Tibial nerve (tissue), 4 donors: Measurements from ENCODE around the gene ASAP3. TPM values are rescaled to one million over a fixed set of nuclear protein-coding genes. Genes with fewer than 3 reads are reported as not detected.
"Not testable (repeated sequence)": the region's sequence is repeated elsewhere in the genome, so short reads cannot be mapped to it uniquely, and the experiment has no call there.

Experiments used
- DNase-seq, 2 donors: peaks; one replicate each; pipeline ENCODE4 v3.0.0-alpha.2; 2019; ENCODE audit warnings: low spot score in 2 of 2
- H3K27ac ChIP-seq, 4 donors: fragments of 200-600 bp; sonication (generic) in 3 of 4; one replicate each; pipeline ENCODE4 v1.5.1; 2017 to 2019; ENCODE audit warnings: mild to moderate bottlenecking in 1 of 4
- H3K27me3 ChIP-seq, 2 donors: fragments of 200-600 bp; sonication (generic) in 1 of 2; one replicate each; pipeline versions ENCODE4 v1.5.1 to v1.6.0; 2017 to 2019
- H3K36me3 ChIP-seq, 3 donors: fragments of 200-600 bp; sonication (generic); one replicate each; pipeline ENCODE4 v1.5.1; 2018 to 2019
- H3K4me1 ChIP-seq, 4 donors: fragments of 200-600 bp; sonication (generic) in 3 of 4; one replicate each; pipeline ENCODE4 v1.5.1; 2017 to 2019
- H3K4me3 ChIP-seq, 4 donors: fragments of 200-600 bp; sonication (generic) in 3 of 4; one replicate each; pipeline ENCODE4 v1.5.1; 2017 to 2019; ENCODE audit warnings: mild to moderate bottlenecking in 1 of 4, moderate library complexity in 1 of 4
- H3K9me3 ChIP-seq, 4 donors: fragments of 200-600 bp; sonication (generic) in 3 of 4; one replicate each; pipeline ENCODE4 v1.5.1; 2017 to 2019
- CTCF ChIP-seq, 5 experiments: fragments of 200-600 bp in 3 of 5; fragments of 450-650 bp in 2 of 5; sonication (generic) in 3 of 5; IDR thresholded peaks; one replicate each; pipeline ENCODE4 v1.5.1; 2016 to 2019; ENCODE audit warnings: antibody characterized with exemption in 5 of 5, mild to moderate bottlenecking in 3 of 5, moderate library complexity in 2 of 5
- EP300 ChIP-seq, 2 donors: sonication (generic); formaldehyde crosslinking; IDR thresholded peaks; one replicate each; pipeline ENCODE4 v1.6.1; 2017; ENCODE audit warnings: antibody characterized with exemption in 2 of 2, mild to moderate bottlenecking in 1 of 2
- POLR2A ChIP-seq, 2 donors: fragments of 450-650 bp; IDR thresholded peaks; one replicate each; pipeline ENCODE4 v1.6.1; 2017; ENCODE audit warnings: antibody characterized with exemption in 2 of 2, mild to moderate bottlenecking in 2 of 2, moderate library complexity in 2 of 2
- WGBS, 2 donors: methylation state at CpG; one replicate each; pipeline ENCODE4 v1.1.5; 2018; 5-methylcytosine and 5-hydroxymethylcytosine counted together
- total RNA-seq, 4 donors: library from RNA; depleted of rRNA; stranded (reverse); fragments of >200 nt; gene quantifications; one replicate each; pipeline ENCODE4 v1.1.0, GENCODE V29; 2016

The ASAP3 gene
- total RNA-seq, 4 donors from 2014 or later = 79.8 to 140 (median 117) TPM

DNA sequence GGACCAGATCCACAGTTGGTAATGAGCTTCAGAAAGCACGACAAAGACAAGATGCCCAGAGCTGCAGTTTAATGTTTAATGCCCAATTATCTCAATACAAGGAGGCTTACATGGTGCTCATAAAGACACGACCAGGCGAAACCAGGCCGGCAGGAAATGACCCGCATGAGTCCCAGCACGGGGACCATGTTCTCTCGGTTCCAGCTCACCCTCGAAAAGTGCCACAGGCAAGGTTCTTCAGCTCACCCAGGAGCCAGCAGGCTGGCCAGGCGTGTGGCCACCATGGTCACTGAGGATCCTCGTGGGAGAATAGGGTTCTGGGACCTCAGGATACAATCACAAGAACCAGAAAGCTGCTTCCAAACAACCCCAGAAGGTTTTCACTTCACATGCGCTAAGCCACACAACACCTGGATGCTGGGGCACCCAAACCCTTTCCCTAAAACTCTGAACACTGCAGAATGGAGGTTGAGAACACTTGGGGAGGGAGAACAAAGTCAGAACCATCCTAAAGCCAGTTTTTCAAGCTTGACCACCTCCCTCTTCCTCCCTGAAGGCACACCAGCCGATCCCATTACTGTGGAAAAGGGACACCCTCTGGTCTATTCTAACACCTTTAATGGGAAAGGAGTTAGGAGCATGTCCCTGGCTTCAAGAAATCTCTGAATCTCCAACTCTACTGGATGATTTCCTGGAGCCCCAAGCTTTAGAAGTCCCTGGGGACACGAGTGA, 22.6 kb upstream of the ASAP3 start:
- 85 to 89% methylated on average over 13 of the region's 13 CpGs for WGBS, 2 donors
- no peak for DNase-seq
- Histone ChIP-seq H3K4me1 (no peaks in the 10 kb centered on the region), H3K9me3 (no peaks in the 10 kb centered on the region), H3K27me3 (no peaks in the 10 kb centered on the region), H3K27ac (no peak overlapping the region), H3K4me3 (no peak overlapping the region), H3K36me3 (no peaks in the 10 kb centered on the region)
- TF ChIP-seq CTCF (IDR thresholded peaks at IDR 0.05) (no peak), EP300 (IDR thresholded peaks at IDR 0.05) (no peak), POLR2A (IDR thresholded peaks at IDR 0.05) (no peak)

DNA sequence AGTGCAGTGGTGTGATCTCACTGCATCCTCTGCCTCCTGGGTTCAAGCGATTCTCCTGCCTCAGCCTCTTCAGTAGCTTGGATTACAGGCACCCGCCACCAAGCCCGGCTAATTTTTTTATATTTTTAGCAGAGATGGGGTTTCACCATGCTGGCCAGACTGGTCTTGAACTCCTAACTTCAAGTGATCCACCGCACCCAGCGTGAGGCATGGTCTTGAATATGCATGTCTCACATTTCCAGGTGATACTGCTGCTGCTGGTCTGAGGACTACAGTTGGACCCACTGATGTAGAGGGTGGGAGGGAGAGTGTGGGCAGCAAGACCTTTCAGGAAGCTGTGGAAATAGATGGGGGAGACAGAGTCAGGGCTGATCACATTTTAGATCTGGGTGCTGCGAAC, 21.9 kb upstream of the ASAP3 start:
- TF ChIP-seq POLR2A (IDR thresholded peaks at IDR 0.05) (no peak), CTCF (IDR thresholded peaks at IDR 0.05) (no peak), EP300 (IDR thresholded peaks at IDR 0.05) (no peak)
- Histone ChIP-seq H3K27ac (no peak overlapping the region), H3K4me1 (no peaks in the 10 kb centered on the region), H3K4me3 (no peak overlapping the region), H3K9me3 (no peaks in the 10 kb centered on the region), H3K27me3 (no peaks in the 10 kb centered on the region), H3K36me3 (no peaks in the 10 kb centered on the region)
- DNase-seq = no peak
- 94 to 96% methylated on average over 6 of the region's 6 CpGs for WGBS, 2 donors

DNA sequence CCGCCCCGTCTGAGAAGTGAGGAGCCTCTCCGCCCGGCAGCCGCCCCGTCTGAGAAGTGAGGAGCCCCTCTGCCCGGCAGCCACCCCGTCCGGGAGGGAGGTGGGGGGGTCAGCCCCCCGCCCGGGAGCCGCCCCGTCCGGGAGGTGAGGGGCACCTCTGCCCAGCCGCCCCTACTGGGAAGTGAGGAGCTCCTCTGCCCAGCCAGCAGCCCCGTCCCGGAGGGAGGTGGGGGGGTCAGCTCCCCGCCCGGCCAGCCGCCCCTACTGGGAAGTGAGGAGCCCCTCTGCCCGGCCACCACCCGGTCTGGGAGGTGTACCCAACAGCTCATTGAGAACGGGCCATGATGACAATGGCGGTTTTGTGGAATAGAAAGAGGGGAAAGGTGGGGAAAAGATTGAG, 20.2 kb upstream of the ASAP3 start:
- DNase-seq, H3K4me3 ChIP-seq, H3K27ac ChIP-seq, H3K36me3 ChIP-seq, H3K9me3 ChIP-seq, H3K27me3 ChIP-seq, H3K4me1 ChIP-seq: not testable (repeated sequence)
- WGBS, 2 donors = 55 to 73% methylated on average over 7 to 22 of the region's 24 CpGs

DNA sequence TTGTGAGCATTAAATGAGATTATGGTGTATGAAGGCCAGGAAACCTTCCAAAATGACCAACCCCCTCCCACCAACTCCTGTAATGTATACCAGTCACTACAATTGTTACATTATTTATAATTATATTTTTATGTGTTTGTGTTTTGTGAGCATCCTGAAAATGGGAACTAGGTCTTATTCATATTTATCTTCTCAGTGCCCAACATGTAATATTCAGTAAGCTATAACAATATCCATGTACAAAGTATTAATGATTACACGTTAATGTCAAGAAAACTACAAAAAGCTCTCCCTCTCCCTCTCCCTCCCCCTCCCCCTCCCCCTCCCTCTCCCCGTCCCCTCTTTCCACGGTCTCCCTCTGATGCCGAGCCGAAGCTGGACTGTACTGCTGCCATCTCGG, 19.0 kb upstream of the ASAP3 start:
- no peak overlapping the region for H3K27ac ChIP-seq
- TF ChIP-seq CTCF (IDR thresholded peaks at IDR 0.05) = no peak
- no peak for TF ChIP-seq POLR2A (IDR thresholded peaks at IDR 0.05)
- TF ChIP-seq EP300 (IDR thresholded peaks at IDR 0.05) = no peak
- H3K27me3 ChIP-seq = no peaks in the 10 kb centered on the region
- H3K4me3 ChIP-seq = no peak overlapping the region
- H3K4me1 ChIP-seq = no peaks in the 10 kb centered on the region
- 55 to 73% methylated on average over 6 of the region's 6 CpGs for WGBS, 2 donors
- no peaks in the 10 kb centered on the region for H3K36me3 ChIP-seq
- no peak for DNase-seq
- H3K9me3 ChIP-seq = no peaks in the 10 kb centered on the region

- TF ChIP-seq POLR2A (IDR thresholded peaks at IDR 0.05) (no peak), CTCF (IDR thresholded peaks at IDR 0.05) (no peak), EP300 (IDR thresholded peaks at IDR 0.05) (no peak)
- no peaks in the 10 kb centered on the region for H3K36me3 ChIP-seq
- no peak overlapping the region for H3K27ac ChIP-seq
- DNase-seq = no peak
- no peaks in the 10 kb centered on the region for H3K27me3 ChIP-seq
- H3K4me3 ChIP-seq = no peak overlapping the region
- WGBS, 2 donors = 41 to 49% methylated on average over 2 of the region's 2 CpGs
- no peaks in the 10 kb centered on the region for H3K9me3 ChIP-seq
- H3K4me1 ChIP-seq = no peaks in the 10 kb centered on the region
Measured at GRCh38 chr1:23500466-23500865, 16.5 kb upstream of the ASAP3 start.
